ENCODE data around the gene DGKZ.

The DGKZ gene

DNA sequence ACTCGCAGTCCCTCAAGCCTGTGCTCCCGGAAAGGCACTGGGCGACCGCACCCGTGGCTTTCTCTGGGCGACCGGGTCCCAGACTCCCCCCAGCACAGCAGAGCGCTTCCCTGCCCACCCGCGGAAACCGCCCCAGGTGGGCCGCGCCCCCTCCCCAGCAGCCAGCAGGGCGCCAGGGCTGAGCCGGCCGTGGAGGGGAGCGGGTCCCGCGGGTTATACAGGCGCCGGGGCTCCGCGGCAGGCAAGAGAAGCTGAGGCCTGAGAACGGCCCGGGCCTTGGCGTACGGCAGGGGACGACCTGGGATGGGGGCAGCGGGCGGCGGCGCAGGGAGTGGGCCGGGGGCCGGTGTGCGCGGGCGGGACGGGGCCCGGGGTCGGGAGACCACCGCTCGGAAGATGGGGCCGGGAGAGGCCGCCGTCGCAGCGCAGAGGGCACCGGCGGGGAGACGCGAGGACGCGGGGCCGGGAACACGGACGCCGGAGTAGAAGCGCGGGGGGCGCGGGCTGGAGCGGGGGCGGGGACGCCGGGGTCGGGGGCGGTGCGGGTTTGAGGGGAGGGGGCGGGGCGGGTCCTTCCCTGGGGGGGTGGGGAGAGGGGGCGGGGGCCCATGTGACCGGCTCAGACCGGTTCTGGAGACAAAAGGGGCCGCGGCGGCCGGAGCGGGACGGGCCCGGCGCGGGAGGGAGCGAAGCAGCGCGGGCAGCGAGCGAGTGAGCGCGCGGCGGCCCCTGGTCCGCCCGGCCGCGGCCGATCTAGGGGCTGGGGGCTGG is 34.0 kb downstream of the DGKZ start, which contains the start of gene MDK:
MDK (plus strand) TSS at position 622 of the 771 bp plus-strand sequence. CDS start 389 bp downstream, outside the sequence.
- DNase-seq (ENCODE audit: low read depth in 2 of 2): no peak

- DNase-seq (ENCODE audit: low read depth in 2 of 2): no peak
Observed at GRCh38 chr11:46381819-46382645, 34.8 kb downstream of the DGKZ start.

GRCh38 chr11:46382646-46383403 is 35.6 kb downstream of the DGKZ start:
- no peak for DNase-seq (ENCODE audit: low read depth in 2 of 2)

DNA sequence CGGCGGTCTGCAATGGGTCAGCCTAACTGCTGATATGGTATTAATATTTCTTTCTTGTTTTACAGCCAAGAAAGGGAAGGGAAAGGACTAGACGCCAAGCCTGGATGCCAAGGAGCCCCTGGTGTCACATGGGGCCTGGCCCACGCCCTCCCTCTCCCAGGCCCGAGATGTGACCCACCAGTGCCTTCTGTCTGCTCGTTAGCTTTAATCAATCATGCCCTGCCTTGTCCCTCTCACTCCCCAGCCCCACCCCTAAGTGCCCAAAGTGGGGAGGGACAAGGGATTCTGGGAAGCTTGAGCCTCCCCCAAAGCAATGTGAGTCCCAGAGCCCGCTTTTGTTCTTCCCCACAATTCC is 36.1 kb downstream of the DGKZ start:
- no peak for DNase-seq (ENCODE audit: low read depth in 2 of 2)

GRCh38 chr11:46383974-46384701 is 36.9 kb downstream of the DGKZ start:
- no peak for DNase-seq (ENCODE audit: low read depth in 2 of 2)

GRCh38 chr11:46385169-46386004 is 38.1 kb downstream of the DGKZ start:
- no peak for DNase-seq (ENCODE audit: low read depth in 2 of 2)

- DNase-seq (ENCODE audit: low read depth in 2 of 2): no peak
Observed at GRCh38 chr11:46386005-46386578, 38.8 kb downstream of the DGKZ start.

GRCh38 chr11:46386674-46387073 is 39.4 kb downstream of the DGKZ start:
- DNase-seq (ENCODE audit: low read depth in 2 of 2): no peak

DNA sequence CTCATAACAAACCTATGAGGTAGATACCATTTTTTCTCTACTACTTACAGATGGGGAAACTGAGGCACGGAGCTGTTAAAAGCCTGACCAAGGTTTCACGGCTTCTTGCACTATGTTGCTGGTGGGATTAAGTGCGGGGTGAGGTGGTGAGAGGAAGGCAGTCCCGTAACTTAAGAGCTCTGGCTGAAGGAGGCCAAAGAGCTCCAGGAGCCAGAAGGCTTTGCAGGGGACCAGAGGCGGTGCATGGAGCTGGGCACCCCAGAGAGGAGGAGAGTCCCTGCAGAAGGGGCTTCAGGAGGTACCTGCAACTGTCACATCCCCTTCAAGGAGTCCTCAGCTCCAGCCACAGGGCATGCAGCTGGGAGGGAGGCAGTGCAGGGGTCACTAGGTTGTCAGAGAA is 40.2 kb downstream of the DGKZ start:
- DNase-seq (ENCODE audit: low read depth in 2 of 2): no peak

DNA sequence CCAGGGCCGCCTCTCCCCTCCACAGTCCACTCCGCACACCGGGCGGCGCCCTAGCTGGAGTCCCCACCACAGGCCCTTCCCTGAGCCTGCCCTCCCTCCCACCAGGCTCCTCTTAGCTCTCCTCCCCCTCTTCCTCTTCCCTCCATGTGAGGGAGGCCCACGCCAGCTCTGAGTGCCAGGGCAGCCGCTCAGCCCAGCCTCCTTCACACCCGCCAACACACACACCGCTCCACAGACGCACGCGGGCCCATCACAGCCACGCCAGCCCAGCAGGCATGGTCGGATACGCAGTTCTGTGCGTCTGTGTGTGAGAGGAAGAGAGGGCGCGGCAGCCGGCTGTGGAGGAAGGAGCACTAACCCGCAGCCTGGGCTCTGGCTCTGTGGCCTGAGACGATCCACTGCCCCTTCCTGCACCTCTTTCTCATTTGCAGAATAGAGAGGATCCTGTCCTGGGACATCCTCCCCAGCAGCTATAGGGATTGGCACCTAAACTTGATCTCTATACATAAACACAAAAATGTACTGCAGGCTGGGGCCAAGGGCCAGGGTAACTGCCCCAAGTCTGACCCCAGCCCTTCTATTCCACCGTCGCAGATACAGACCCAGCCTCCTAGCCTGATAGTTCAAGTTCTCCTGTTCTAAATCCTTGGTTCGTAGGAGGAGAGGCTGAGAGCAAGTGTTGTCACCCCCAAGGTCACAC is 40.8 kb downstream of the DGKZ start:
- DNase-seq (ENCODE audit: low read depth in 2 of 2): no peak

DNA sequence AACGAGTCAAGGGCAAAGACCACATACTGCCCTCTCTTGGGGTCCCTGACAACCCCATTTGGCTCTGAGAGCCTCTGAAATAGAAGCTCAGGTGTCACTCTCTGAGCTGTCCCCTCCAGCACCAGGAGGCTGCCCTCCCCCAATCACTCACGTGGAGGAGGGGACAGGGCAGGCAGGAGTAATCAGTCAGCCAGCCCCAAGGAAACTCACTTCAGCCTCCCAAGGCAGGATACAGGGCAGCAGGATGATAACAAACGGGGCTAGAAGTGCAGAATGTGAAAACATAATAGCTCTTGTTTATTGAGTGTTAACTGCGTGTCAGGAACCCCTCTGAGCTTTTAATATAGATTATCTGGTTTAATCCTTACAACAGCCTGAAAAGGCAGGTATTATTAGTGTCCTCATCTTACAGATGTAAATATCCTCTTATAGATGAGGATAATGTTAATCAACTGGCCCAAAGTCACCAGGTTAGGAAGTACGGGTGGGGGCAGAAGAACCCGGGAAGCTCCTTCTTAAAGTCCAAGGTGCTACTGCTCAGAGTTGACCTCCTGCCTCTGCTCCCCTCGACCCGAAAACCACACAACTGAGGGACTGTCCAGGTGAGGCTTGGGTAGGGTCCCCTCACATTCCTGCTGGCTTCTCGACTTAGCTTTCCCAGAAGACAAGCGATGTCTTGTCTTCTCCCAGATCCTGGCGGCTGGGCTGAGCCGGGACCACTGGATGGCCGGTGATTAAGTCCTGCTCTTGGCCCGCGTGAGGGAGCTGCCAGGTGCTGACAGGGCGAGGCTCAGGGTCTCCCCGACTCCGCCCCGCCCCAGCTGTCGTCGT is 41.6 kb downstream of the DGKZ start:
- no peak for DNase-seq (ENCODE audit: low read depth in 2 of 2)

- peak; percentile 60 to 68 for DNase-seq (ENCODE audit: low read depth in 2 of 2)
Observed at GRCh38 chr11:46389450-46390330, 42.4 kb downstream of the DGKZ start.

DNA sequence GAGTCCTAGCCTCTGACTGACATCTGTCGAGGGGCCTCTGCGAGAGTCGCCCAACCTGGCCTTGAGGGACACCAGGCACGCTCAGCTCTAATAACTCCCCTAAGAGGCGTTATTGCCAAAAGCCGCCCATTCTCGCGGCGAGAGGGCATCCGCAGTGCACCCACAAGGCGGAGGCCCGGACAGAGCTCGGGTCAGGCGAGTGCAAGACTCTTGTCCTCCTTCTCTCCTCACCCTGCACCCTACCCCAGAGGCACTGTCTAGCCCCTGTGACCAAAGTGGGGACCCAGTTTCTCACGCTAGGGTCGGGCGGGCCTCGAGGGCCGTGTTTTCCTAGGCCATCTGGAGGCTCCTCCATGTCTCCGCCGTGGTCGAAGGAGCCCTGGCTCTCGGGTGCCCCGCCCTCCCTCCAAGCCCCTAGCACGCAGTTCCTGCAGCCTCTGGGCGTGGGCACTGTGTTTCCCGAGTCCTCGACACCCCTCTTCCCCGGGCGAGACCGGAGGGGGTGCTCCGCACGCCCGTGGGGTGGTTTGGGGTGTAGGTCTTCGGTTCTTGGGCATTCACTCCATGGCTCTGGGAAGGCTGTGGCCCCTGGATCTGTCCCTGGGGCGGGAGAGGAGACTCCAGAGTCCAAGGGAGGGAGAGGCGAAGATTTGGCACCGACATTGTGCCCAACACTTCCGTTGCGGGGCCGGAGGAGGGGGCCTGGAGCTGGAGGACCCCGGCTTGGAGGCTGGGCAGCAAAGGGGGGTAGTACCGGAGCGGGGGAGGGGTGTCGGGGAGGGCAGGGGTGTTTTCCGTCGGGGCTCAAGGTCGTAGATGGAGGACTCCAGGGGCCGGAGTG is 43.3 kb downstream of the DGKZ start:
- DNase-seq (ENCODE audit: low read depth in 2 of 2): no peak

DNA sequence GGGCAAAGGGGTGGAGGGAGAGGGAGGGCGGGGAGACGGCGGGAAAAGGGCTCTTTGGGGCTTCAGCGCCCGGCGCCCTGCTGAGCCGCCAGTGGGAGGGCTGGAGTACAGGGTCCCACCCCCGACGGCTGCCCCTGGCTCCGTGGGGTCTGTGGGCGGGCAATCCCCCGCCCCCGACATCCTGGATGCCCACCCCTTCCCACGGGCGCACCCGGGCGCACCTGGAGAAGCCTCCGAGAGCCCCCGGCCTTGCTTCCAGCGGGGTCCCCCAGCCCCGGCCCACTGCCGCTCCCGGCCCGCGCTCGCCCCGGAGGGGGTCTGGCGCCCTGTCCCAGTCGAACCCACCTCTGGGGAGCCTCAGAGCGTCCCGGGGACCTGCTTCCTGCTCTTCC is 43.9 kb downstream of the DGKZ start:
- DNase-seq (ENCODE audit: low read depth in 2 of 2): no peak

- no peak for DNase-seq (ENCODE audit: low read depth in 2 of 2)
Observed at GRCh38 chr11:46391578-46392420, 44.5 kb downstream of the DGKZ start, which contains the start of gene CHRM4. Gene CHRM4 (minus strand): TSS chr11:46391776. CDS start chr11:46386557, 5,219 bp downstream.
